Fibroblast of lung (primary cell): ENCODE measurements around the gene MCRIP1. TPM values are rescaled to one million over a fixed set of nuclear protein-coding genes. Genes with fewer than 3 reads are reported as not detected.

ENCODE experiments used
- DNase-seq, 2 donors: peaks; one replicate each; pipeline versions ENCODE4 v3.0.0 to v3.0.0-alpha.2; 2010; ENCODE audit warnings: low read depth in 2 of 2
- H2AFZ ChIP-seq: 2 replicates; pipeline ENCODE4 v1.5.1; 2012; ENCODE audit warnings: low read length, control low read depth, inconsistent platforms
- H3K27ac ChIP-seq: 2 replicates; pipeline ENCODE4 v1.5.1; 2011; ENCODE audit warnings: low read length, control low read depth; ENCODE audit not compliant: insufficient read depth
- H3K27me3 ChIP-seq: 2 replicates; pipeline ENCODE4 v1.5.1; 2011; ENCODE audit warnings: mild to moderate bottlenecking, low read length; ENCODE audit not compliant: control insufficient read depth, insufficient read depth
- H3K36me3 ChIP-seq: 2 replicates; pipeline ENCODE4 v1.5.1; 2011; ENCODE audit warnings: low read length; ENCODE audit not compliant: control insufficient read depth, insufficient read depth
- H3K4me1 ChIP-seq: 2 replicates; pipeline ENCODE4 v1.5.1; 2011; ENCODE audit warnings: low read length; ENCODE audit not compliant: control insufficient read depth, insufficient read depth; ENCODE audit errors: extremely low read depth
- H3K4me2 ChIP-seq: 2 replicates; pipeline ENCODE4 v1.5.1; 2011; ENCODE audit warnings: low read length, control low read depth; ENCODE audit not compliant: insufficient read depth; ENCODE audit errors: extremely low read depth
- H3K4me3 ChIP-seq, 4 experiments: fragments of 200-600 bp in 1 of 4; sonication (generic) in 1 of 4; replicated peaks in 1 of 4; 2 replicates each; pipeline ENCODE4 v1.5.1; 2011 to 2016; ENCODE audit warnings: low read length in 4 of 4, low read depth in 3 of 4, mild to moderate bottlenecking in 3 of 4, control low read depth in 2 of 4, inconsistent platforms in 1 of 4, mixed read lengths in 1 of 4; ENCODE audit not compliant: insufficient read depth in 1 of 4; ENCODE audit errors: control extremely low read depth in 1 of 4
- H3K79me2 ChIP-seq: 2 replicates; pipeline ENCODE4 v1.5.1; 2012; ENCODE audit warnings: mild to moderate bottlenecking, low read length, inconsistent platforms; ENCODE audit not compliant: control insufficient read depth, insufficient read depth
- H3K9ac ChIP-seq: 2 replicates; pipeline ENCODE4 v1.5.1; 2011; ENCODE audit warnings: mild to moderate bottlenecking, low read length, control low read depth; ENCODE audit not compliant: insufficient read depth
- H3K9me3 ChIP-seq: 2 replicates; pipeline ENCODE4 v1.5.1; 2012; ENCODE audit warnings: low read depth, low read length; ENCODE audit not compliant: control insufficient read depth, insufficient read depth
- H4K20me1 ChIP-seq: 2 replicates; pipeline ENCODE4 v1.5.1; 2011; ENCODE audit warnings: low read length; ENCODE audit not compliant: control insufficient read depth, insufficient read depth; ENCODE audit errors: extremely low read depth
- EZH2 ChIP-seq: IDR thresholded peaks from 2 replicates; pipeline ENCODE4 v1.5.1; 2012; ENCODE audit warnings: low read length, control low read depth, mild to moderate bottlenecking; ENCODE audit errors: missing control alignments
- polyA plus RNA-seq, 2 donors: library from polyadenylated mRNA; depleted of rRNA in 1 of 2; stranded (reverse) in 1 of 2; unstranded in 1 of 2; fragments of >200 nt; gene quantifications; 2 replicates each; pipeline ENCODE4 v1.2.1, GENCODE V29; 2011 to 2012; ENCODE audit warnings: missing spikeins in 1 of 2
- total RNA-seq: library from RNA; depleted of rRNA; stranded (reverse); fragments of >200 nt; gene quantifications from 2 replicates; pipeline ENCODE4 v1.2.1, GENCODE V29; 2014
- TF ChIP-seq, protein P1 (sequence below), 2 donors: IDR thresholded peaks in 1 of 2; conservative IDR thresholded peaks in 1 of 2; 1 replicate in 1 of 2; 2 replicates in 1 of 2; pipeline ENCODE4 v1.5.1; 2011 to 2012; ENCODE audit warnings: low read length in 2 of 2, control low read depth in 1 of 2, inconsistent platforms in 1 of 2, low read depth in 1 of 2, mild to moderate bottlenecking in 1 of 2

Gene MCRIP1
- total and polyA plus RNA-seq, 2 donors (not counting 1 experiment from before 2014, with no cell fraction given) = 37.6 to 108 TPM

DNA sequence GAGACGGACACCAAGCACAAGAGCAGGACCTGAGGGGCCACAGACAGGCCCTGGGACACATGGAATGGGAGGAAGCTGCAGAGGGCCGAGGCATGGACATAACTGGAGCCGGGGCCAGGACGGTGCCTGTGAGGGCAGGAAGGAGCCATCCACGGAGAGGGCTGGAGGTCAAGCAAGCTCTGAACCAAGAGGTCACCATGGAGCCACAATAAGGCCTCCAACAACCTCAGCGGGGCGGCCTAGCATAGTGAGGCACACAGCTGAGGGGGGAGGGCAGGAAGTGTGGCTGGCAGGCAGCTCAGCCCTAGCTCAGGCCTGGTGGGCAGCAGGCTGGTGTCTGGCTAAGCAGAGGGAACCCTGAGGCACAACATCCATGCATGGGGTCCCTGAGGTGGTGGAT, 4.4 kb downstream of the MCRIP1 start:
- TF ChIP-seq, protein P1, sequence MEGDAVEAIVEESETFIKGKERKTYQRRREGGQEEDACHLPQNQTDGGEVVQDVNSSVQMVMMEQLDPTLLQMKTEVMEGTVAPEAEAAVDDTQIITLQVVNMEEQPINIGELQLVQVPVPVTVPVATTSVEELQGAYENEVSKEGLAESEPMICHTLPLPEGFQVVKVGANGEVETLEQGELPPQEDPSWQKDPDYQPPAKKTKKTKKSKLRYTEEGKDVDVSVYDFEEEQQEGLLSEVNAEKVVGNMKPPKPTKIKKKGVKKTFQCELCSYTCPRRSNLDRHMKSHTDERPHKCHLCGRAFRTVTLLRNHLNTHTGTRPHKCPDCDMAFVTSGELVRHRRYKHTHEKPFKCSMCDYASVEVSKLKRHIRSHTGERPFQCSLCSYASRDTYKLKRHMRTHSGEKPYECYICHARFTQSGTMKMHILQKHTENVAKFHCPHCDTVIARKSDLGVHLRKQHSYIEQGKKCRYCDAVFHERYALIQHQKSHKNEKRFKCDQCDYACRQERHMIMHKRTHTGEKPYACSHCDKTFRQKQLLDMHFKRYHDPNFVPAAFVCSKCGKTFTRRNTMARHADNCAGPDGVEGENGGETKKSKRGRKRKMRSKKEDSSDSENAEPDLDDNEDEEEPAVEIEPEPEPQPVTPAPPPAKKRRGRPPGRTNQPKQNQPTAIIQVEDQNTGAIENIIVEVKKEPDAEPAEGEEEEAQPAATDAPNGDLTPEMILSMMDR (conservative IDR thresholded peaks at IDR 0.05 in 1 of 2, IDR thresholded peaks at IDR 0.05 in 1 of 2; ENCODE audit: low read depth in 1 of 2, low read length in 2 of 2) = no peak
- no peak for TF ChIP-seq EZH2
- Histone ChIP-seq H4K20me1 (no peaks in the 10 kb centered on the region), H3K4me2 (no peak overlapping the region), H3K27ac (no peak overlapping the region), H3K4me3 (no peak overlapping the region), H3K9me3 (no peaks in the 10 kb centered on the region), H3K27me3 (no peaks in the 10 kb centered on the region), H3K79me2 (peaks cover 18% of the 10 kb centered on the region), H3K9ac (no peak overlapping the region), H2AFZ (no peak overlapping the region), H3K4me1 (peaks cover 4% of the 10 kb centered on the region), H3K36me3 (peaks cover 4% of the 10 kb centered on the region)
- no peak for DNase-seq

DNA sequence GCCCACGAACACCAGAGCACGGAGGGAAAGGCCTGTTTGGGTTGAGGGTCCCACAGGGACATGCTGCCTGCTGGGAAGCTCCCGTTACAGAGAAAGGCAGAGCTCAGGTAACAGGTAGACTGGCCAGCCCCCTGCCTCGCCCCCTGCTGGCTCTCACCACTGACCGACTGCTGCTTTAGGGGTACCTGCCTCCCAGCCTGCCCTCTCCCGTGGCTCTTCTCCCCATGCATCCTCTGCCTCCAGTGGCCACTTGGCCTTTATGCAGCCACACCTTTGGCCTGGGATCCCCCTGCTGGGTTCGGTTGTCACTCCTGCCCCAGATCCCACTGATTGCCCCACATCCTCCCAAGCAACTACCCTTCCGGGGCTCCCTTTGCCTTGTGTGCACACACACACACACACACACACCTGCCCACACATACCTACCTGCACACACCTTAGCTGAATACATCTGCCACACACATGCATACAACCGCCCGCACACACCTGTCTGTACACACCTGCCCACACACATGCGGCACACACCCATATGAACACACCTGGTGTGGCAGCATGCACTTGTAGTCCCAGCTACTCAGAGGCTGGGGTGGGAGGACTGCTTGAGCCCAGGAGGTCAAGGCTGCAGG, 7.1 kb downstream of the MCRIP1 start:
- Histone ChIP-seq H3K4me3 (no peak overlapping the region), H3K4me1 (peaks cover 4% of the 10 kb centered on the region), H3K27me3 (no peaks in the 10 kb centered on the region), H3K79me2 (peaks cover 8% of the 10 kb centered on the region), H3K4me2 (no peak overlapping the region), H3K9ac (no peak overlapping the region), H2AFZ (no peak overlapping the region), H3K27ac (no peak overlapping the region), H3K36me3 (peaks cover 4% of the 10 kb centered on the region), H3K9me3 (no peaks in the 10 kb centered on the region), H4K20me1 (no peaks in the 10 kb centered on the region)
- TF ChIP-seq, protein P1 (conservative IDR thresholded peaks at IDR 0.05 in 1 of 2, IDR thresholded peaks at IDR 0.05 in 1 of 2; ENCODE audit: low read depth in 1 of 2, low read length in 2 of 2) = no peak
- no peak for TF ChIP-seq EZH2
- no peak for DNase-seq

DNA sequence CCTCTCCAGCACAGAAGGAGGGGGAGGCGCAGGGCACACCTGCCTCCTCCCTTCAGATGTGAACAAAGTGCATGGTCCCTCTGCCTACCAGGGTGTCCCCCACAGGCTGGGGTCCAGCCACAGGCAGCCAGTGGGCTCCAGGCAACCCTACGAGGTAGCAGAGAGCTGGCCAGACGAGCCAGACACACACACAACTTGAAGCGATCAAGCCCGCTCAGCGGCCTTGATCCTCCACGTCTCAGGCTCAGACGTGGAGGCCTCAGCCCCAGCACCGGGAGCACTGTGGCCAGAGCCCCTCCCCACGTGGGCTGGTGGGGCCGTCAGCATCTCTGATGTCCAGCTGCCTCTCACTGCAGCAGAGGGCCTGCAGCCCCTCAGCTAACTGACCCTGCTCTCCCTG, 8.5 kb downstream of the MCRIP1 start:
- DNase-seq = no peak
- no peak overlapping the region for H3K27ac ChIP-seq
- peaks cover 4% of the 10 kb centered on the region for H3K36me3 ChIP-seq
- no peak overlapping the region for H3K9ac ChIP-seq
- peaks cover 4% of the 10 kb centered on the region for H3K4me1 ChIP-seq
- no peak overlapping the region for H3K4me2 ChIP-seq
- H3K27me3 ChIP-seq = no peaks in the 10 kb centered on the region
- peaks cover 3% of the 10 kb centered on the region for H3K79me2 ChIP-seq
- no peak overlapping the region for H3K4me3 ChIP-seq
- H4K20me1 ChIP-seq = no peaks in the 10 kb centered on the region
- no peak overlapping the region for H2AFZ ChIP-seq
- TF ChIP-seq, protein P1 (conservative IDR thresholded peaks at IDR 0.05 in 1 of 2, IDR thresholded peaks at IDR 0.05 in 1 of 2; ENCODE audit: low read depth in 1 of 2, low read length in 2 of 2) = no peak
- no peak for TF ChIP-seq EZH2
- H3K9me3 ChIP-seq = no peaks in the 10 kb centered on the region
